Measurements from ENCODE around the gene IRX1. TPM values are rescaled to one million over a fixed set of nuclear protein-coding genes. Genes with fewer than 3 reads are reported as not detected.

IRX1 gene
- total and polyA plus RNA-seq, 2 donors (not counting 1 experiment from before 2014, with no cell fraction given), result not detected

DNA sequence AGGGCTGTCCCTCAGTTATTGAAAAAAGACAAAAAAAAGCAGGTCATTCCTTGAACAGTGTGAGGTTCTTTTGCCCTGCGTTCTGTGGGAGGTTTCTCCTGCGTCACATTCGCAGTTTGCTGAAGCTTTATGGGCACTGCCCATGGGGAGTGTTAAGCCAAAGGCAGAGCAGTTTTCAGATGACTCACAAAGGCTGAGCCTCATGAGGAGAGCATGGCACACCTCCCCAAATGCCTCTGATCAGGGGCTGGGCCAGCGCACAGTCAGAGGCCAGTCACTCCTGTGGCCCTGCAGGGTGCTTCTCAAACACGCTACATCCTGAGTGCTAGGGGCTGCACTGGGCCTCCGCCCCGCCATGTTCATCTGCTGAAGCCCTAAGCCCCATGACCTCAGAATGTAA is 38.4 kb downstream of the IRX1 start:
- Histone ChIP-seq H3K9me3 (ENCODE audit: control extremely low read depth in 1 of 3, control insufficient read depth in 2 of 3, insufficient read depth in 1 of 3, low read length in 2 of 3) (peaks cover 0 to 24% (median 0%) of the 10 kb centered on the region in 3 donors), H3K4me1 (ENCODE audit: control insufficient read depth in 2 of 2, insufficient read depth in 2 of 2, low read length in 2 of 2) (no peaks in the 10 kb centered on the region), H4K20me1 (ENCODE audit: control insufficient read depth, insufficient read depth, low read length, poor library complexity, severe bottlenecking) (no peaks in the 10 kb centered on the region), H3K79me2 (ENCODE audit: control insufficient read depth, insufficient read depth, low read length) (no peaks in the 10 kb centered on the region), H3K36me3 (replicated peaks in 1 of 2; ENCODE audit: control extremely low read depth in 1 of 2, control insufficient read depth in 1 of 2, extremely low read depth in 1 of 2, insufficient read depth in 2 of 2, low read length in 1 of 2) (no peaks in the 10 kb centered on the region), H3K4me2 (replicated peaks; ENCODE audit: low read depth, low read length, poor library complexity, severe bottlenecking) (no peak overlapping the region), H3K27me3 (replicated peaks in 1 of 4; ENCODE audit: control extremely low read depth in 1 of 4, control insufficient read depth in 3 of 4, insufficient read depth in 4 of 4, low read length in 3 of 4) (no peaks in the 10 kb centered on the region), H3K9ac (ENCODE audit: low read length) (no peak overlapping the region), H3K27ac (ENCODE audit: low read length in 2 of 2) (no peak overlapping the region), H2AFZ (ENCODE audit: insufficient read depth, low read depth, low read length, poor library complexity, severe bottlenecking) (no peak overlapping the region), H3K4me3 (ENCODE audit: control extremely low read depth in 1 of 5, extremely low read depth in 1 of 5, insufficient read depth in 1 of 5, low read depth in 2 of 5, low read length in 4 of 5) (no peak overlapping the region)
- WGBS (ENCODE audit: insufficient coverage), result 98% methylated on average over 7 of the region's 7 CpGs
- TF ChIP-seq EZH2 (IDR thresholded peaks at IDR 0.05; ENCODE audit: borderline replicate concordance, insufficient read depth, low read depth, low read length, poor library complexity, severe bottlenecking) (no peak), CTCF (IDR thresholded peaks at IDR 0.05) (no peak)
- CTCF ChIA-PET, result no interaction called here
- H3K4me3 Mint-ChIP-seq, result no peak overlapping the region
- ATAC-seq (ENCODE audit: low read depth) (no peak), DNase-seq (no peak)
- H3K27ac Mint-ChIP-seq, result no peak overlapping the region
- intact Hi-C loops (cut with micrococcal nuclease), result no loop called here
- H3K4me1 Mint-ChIP-seq, result no peaks in the 10 kb centered on the region
- H3K27me3 Mint-ChIP-seq, result no peaks in the 10 kb centered on the region
- POLR2A ChIA-PET, result no interaction called here
- H3K9me3 Mint-ChIP-seq (ENCODE audit: insufficient read depth), result peaks cover 7% of the 10 kb centered on the region

DNA sequence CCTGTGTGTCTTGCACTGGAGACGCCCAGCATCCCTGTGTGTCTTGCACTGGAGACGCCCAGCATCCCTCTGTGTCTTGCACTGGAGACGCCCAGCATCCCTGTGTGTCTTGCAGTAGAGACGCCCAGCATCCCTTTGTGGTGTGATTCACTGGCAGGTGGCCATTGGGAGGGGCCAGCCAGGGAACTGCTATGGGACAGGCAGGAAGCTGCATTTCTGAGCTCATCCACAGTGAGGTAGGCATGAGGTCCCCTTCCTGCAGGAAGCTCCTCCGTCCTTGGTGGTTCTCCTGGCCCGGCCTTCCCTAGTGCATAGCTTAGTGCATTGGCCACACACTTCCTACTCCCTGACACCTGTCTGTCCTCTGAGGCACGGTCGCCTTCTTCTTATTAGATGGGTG is 43.5 kb downstream of the IRX1 start:
- POLR2A ChIA-PET, result no interaction called here
- WGBS (ENCODE audit: insufficient coverage), result 94% methylated on average over 2 of the region's 8 CpGs

More for the DNA sequence above, 43.5 kb downstream of the IRX1 start:
- Histone ChIP-seq H3K4me1 (ENCODE audit: control insufficient read depth in 2 of 2, insufficient read depth in 2 of 2, low read length in 2 of 2) (no peaks in the 10 kb centered on the region), H3K36me3 (replicated peaks in 1 of 2; ENCODE audit: control extremely low read depth in 1 of 2, control insufficient read depth in 1 of 2, extremely low read depth in 1 of 2, insufficient read depth in 2 of 2, low read length in 1 of 2) (no peaks in the 10 kb centered on the region), H2AFZ (ENCODE audit: insufficient read depth, low read depth, low read length, poor library complexity, severe bottlenecking) (no peak overlapping the region), H3K79me2 (ENCODE audit: control insufficient read depth, insufficient read depth, low read length) (no peaks in the 10 kb centered on the region), H3K27me3 (replicated peaks in 1 of 4; ENCODE audit: control extremely low read depth in 1 of 4, control insufficient read depth in 3 of 4, insufficient read depth in 4 of 4, low read length in 3 of 4) (no peaks in the 10 kb centered on the region), H3K9ac (ENCODE audit: low read length) (no peak overlapping the region), H3K4me2 (replicated peaks; ENCODE audit: low read depth, low read length, poor library complexity, severe bottlenecking) (no peak overlapping the region), H3K9me3 (ENCODE audit: control extremely low read depth in 1 of 3, control insufficient read depth in 2 of 3, insufficient read depth in 1 of 3, low read length in 2 of 3) (peaks cover 0 to 28% (median 0%) of the 10 kb centered on the region in 3 donors), H3K4me3 (ENCODE audit: control extremely low read depth in 1 of 5, extremely low read depth in 1 of 5, insufficient read depth in 1 of 5, low read depth in 2 of 5, low read length in 4 of 5) (no peak overlapping the region), H3K27ac (ENCODE audit: low read length in 2 of 2) (no peak overlapping the region), H4K20me1 (ENCODE audit: control insufficient read depth, insufficient read depth, low read length, poor library complexity, severe bottlenecking) (no peaks in the 10 kb centered on the region)
- Mint-ChIP-seq H3K27me3 (no peaks in the 10 kb centered on the region), H3K4me1 (no peaks in the 10 kb centered on the region), H3K4me3 (no peak overlapping the region), H3K27ac (no peak overlapping the region), H3K9me3 (ENCODE audit: insufficient read depth) (no peaks in the 10 kb centered on the region)
- DNase-seq, result no peak
- intact Hi-C loops (cut with micrococcal nuclease), result no loop called here
- TF ChIP-seq EZH2 (IDR thresholded peaks at IDR 0.05; ENCODE audit: borderline replicate concordance, insufficient read depth, low read depth, low read length, poor library complexity, severe bottlenecking) (no peak), CTCF (IDR thresholded peaks at IDR 0.05) (no peak)
- CTCF ChIA-PET, result no interaction called here
- no peak for ATAC-seq (ENCODE audit: low read depth)
